COLO829 (cell line): ENCODE data around the gene ZNF638.
"Not testable (repeated sequence)": the region's sequence is repeated elsewhere in the genome, so short reads cannot be mapped to it uniquely, and the experiment has no call there.

Source experiments
- DNase-seq: peaks from one replicate; pipeline ENCODE4 v3.0.0; 2012; ENCODE audit warnings: low spot score

The ZNF638 gene

DNA sequence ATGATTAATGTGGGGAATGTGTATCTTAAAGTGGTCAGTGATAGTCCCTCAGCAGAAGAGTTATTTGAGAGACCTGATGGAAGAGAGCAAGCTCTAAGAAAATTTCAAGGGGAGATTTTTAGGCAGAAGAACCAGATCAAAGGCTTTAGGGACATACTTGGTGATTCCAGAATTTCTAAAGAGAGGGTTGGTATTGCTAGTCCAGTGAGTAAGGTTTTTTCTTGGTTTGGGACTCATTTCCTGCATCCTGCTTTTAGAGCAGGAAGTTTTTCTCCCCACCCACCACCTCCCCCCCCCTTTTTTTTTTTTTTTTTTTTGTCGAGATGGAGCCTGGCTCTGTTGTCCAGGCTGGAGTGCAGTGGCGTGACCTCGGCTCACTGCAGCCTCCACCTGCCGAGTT lies 79.1 kb downstream of the ZNF638 start:
- no peak for DNase-seq

DNA sequence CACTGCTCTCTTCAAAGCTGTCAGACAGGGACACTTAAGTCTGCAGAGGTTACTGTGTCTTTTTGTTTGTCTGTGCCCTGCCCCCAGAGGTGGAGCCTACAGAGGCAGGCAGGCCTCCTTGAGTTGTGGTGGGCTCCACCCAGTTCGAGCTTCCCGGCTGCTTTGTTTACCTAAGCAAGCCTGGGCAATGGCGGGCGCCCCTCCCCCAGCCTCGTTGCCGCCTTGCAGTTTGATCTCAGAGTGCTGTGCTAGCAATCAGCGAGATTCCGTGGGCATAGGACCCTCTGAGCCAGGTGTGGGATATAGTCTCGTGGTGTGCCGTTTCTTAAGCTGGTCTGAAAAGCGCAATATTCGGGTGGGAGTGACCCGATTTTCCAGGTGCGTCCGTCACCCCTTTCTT lies 85.3 kb downstream of the ZNF638 start:
- DNase-seq, result not testable (repeated sequence)

GRCh38 chr2:71417300-71418202 lies 86.0 kb downstream of the ZNF638 start:
- DNase-seq, result no peak

DNA sequence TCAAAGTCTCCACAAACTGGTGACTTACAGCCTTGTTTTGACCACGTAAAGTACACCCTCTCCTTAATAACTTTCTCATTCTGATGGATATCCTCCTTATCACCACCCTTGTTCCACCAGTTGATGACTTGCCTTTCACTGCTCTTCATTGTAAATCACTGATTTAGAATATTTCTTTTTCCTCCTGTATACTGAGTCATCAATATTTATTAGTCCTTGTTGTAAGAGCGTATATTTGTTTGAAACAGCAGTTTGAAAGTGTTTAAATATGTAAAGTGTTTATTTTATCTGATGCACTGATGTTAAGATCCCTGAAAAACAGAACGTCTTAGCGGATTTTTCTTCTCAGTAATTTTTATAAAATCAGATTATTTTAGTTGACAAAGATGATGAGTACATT lies 87.6 kb downstream of the ZNF638 start:
- no peak for DNase-seq

- no peak for DNase-seq
Observed at GRCh38 chr2:71419976-71420375, 88.4 kb downstream of the ZNF638 start.

GRCh38 chr2:71422786-71423185 lies 91.2 kb downstream of the ZNF638 start:
- DNase-seq, result no peak

GRCh38 chr2:71423817-71424420 lies 92.3 kb downstream of the ZNF638 start:
- peak; percentile 35 for DNase-seq

DNA sequence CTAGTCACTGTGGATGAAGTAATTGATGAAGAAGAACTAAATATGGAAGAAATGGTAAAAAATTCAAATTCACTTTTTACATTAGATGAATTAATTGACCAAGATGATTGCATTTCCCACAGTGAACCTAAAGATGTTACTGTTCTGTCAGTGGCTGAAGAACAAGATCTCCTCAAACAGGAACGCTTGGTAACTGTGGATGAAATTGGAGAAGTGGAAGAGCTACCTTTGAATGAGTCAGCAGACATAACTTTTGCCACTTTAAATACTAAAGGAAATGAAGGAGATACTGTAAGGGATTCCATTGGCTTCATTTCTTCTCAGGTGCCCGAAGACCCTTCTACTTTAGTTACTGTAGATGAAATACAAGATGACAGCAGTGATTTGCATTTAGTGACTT lies 95.1 kb downstream of the ZNF638 start:
- DNase-seq, result no peak

- DNase-seq, result no peak
Observed at GRCh38 chr2:71428472-71429383, 97.1 kb downstream of the ZNF638 start.

GRCh38 chr2:71445142-71445541 lies 113.6 kb downstream of the ZNF638 start:
- not testable (repeated sequence) for DNase-seq

DNA sequence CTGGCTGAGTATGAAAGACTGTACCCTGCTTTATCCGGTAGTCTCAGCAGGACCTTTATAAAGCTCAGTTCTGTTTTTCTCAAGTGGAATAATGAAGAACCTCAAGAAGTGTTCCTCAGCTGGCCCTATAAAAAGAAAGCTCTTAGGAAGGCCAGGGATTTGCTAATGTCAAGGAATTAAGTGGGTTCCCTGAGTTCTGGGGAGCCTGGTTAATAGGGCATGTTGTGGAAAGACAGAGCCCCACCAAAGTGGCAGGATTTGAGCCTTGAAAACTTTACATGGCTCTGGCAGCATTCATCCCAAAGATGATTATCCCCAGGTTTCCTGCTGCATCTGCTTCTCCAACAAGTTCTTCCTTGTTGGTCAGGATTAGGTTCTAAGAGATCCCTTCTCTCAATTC lies 114.9 kb downstream of the ZNF638 start:
- DNase-seq, result no peak

DNA sequence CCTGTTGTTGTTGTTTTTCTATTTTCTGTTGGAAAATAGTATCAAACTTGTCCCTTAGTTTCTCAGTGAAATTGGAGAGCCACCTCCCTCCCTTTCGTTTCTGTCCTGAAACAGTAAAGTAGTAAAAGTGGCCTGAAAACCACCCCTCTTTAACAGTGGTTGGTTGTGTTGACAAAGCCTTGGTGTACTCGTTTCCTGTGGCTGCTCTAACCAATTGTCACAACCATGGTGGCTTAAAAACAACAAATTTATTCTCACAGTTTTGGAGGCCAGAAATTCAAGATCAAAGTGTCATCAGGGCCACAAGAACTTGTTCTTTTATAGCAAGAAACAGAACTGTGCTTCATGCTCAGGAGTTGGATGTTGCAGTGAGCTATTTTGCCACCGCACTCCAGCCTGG lies 117.8 kb downstream of the ZNF638 start:
- no peak for DNase-seq

DNA sequence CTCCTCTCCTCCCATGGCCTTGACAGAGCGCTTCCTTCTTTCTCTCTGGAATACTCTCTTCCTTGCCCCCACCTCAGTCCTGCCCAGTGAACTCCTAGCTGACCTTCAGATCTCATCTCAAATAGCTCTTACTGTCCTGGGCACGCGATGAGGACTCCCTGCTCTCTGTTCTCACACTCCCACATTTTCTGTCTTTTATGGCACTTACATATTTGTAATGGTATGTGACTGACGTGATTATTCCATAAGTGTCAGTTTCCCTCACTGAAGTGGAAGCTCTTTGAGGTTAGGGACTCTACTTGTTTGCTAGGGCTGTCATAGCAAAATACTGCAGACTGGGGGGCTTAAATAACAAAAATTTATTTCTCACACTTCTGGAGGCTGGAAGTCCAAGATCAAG lies 120.1 kb downstream of the ZNF638 start:
- no peak for DNase-seq

DNA sequence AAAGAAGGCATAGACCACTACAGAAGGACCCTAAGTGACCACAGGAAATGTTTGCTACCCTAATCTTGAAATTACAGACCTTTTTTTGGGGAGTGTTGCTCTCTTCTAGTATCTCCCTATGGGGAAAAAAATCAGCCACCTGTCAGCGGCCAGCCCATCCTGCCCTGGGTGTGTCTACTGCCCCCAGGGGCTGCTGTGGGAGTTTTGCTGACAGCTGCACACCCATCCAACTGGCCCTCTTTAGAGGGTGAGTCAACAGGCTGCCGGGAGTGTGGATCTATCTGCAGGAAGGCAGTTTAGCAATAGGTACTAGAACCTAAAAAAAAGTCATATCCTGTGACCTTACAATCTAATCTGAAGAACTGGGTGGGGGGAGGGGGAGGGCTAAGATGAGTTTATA lies 121.0 kb downstream of the ZNF638 start:
- peak; percentile 45 for DNase-seq

DNA sequence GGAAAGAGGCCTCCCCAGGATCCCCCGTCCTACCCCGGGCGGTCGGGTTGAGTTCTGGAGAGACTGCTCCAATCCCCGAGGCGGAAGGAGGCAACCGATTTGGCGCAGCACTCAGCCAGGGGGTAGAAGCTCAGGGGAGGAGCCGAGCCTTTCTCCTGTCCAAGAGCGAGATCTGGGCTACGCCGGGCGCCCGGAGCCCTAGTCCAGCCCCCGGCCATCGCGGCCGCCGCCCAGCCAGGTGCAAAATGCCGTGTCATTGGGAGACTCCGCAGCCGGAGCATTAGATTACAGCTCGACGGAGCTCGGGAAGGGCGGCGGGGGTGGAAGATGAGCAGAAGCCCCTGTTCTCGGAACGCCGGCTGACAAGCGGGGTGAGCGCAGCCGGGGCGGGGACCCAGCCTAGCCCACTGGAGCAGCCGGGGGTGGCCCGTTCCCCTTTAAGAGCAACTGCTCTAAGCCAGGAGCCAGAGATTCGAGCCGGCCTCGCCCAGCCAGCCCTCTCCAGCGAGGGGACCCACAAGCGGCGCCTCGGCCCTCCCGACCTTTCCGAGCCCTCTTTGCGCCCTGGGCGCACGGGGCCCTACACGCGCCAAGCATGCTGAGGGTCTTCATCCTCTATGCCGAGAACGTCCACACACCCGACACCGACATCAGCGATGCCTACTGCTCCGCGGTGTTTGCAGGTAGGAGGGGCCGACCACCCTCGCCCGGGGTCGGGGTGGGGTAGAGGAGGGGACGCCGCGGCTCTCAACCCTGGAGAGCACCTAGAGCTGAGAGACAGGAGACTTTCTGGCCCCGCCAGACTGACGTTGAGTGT lies 122.0 kb downstream of the ZNF638 start, which contains the start of gene DYSF:
DYSF (plus strand) TSS at position 158 of the 817 bp plus-strand sequence.
- DNase-seq, result no peak

- DNase-seq, result no peak
Observed at GRCh38 chr2:71454221-71455010, 122.8 kb downstream of the ZNF638 start.

- DNase-seq, result no peak
Observed at GRCh38 chr2:71455011-71455740, 123.6 kb downstream of the ZNF638 start.

GRCh38 chr2:71455741-71456569 lies 124.4 kb downstream of the ZNF638 start:
- no peak for DNase-seq

- peak; percentile 73 for DNase-seq
Observed at GRCh38 chr2:71456617-71457016, 125.0 kb downstream of the ZNF638 start.
